Dermis blood vessel endothelial cell (primary cell): ENCODE results near the gene PPP1R15B. TPM values are rescaled to one million over a fixed set of nuclear protein-coding genes. Genes with fewer than 3 reads are reported as not detected.

Experiments used
- DNase-seq: peaks from one replicate; pipeline ENCODE4 v3.0.0; 2010
- total RNA-seq: library from RNA; depleted of rRNA; stranded (reverse); fragments of >200 nt; gene quantifications from 2 replicates; pipeline ENCODE4 v1.2.3, GENCODE V29; 2014

Gene PPP1R15B
- 28.2 and 37.0 TPM in 2 replicates for total RNA-seq

DNA sequence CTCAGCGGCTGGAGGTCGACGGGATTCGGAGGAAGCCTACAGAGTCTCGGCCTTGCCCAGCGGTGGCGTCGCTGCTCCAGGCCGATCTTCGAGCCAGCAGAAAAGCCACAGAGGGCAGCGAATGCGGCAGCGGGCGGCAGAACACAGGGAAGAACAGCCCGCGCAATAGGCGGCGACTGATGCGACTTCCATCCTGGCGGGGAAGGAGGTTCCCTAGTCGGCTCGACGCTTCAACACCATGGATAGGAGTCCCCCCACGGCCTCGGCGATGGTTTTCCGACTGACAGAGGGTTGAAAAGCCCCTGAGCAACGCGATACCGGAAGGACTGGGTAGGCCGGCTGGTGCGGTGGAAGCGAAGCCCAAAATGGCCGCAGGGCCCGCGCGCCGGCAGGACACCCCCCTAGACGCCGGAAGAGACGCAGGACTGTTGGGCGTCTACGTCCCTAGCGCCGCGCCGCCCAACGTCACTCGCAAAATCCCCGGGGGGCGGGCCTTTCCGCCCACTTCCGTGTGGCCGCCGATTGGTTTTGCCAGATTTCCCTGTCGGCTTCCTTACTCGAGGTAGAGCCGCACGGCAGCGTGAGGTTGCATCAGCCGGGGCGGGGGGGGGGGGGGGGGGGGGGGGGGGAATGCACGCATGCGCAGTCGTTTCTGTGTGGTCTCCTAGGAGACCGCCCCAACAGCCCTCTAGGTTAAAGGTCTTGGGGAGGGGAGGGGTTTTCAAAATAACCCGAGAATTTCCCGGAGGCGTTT lies at the start of gene PPP1R15B:
Gene PPP1R15B, minus strand, starts transcription at position 367 of the 754 bp plus-strand sequence. CDS start 406 bp downstream, outside the sequence.
- peak; percentile 99 for DNase-seq

DNA sequence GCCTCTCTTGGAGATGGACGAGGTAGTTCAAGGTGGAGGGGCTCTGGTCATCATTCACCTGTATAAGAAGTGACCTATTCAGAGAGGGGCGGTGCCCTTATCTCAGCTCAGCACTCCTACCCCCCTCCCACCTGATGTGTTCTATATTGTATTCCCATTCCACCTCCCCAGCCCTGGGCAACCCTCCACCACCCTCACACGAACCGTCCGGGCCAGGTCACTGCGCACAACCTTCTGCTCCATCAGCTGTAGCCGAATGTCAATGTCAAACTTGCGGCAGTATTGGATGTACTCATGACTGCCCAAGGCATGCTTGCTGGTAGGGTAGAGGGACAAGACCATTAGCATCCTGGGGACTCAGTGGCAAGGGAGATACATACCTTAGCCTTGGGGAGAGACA lies 48.7 kb upstream of the PPP1R15B start:
- no peak for DNase-seq

DNA sequence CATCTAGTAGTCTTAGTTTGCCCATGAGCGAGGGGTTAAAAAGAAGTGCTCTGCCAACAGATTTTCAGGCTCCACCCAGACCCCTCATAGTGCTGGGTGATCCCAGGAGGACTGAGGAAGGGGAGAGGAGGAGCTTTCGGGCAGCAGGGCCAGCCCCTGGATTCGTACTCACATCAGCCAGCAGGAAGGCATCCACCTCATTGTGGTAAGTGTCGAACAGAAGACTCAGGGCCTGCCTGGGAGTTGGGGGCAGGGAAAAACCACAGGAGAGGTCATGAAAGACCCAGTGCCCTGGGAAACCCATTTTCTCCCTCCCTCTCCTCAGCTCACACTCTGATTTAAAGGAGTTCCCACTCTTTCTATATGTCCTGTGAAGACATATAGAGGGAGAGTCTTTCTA lies 48.1 kb upstream of the PPP1R15B start:
- no peak for DNase-seq

DNA sequence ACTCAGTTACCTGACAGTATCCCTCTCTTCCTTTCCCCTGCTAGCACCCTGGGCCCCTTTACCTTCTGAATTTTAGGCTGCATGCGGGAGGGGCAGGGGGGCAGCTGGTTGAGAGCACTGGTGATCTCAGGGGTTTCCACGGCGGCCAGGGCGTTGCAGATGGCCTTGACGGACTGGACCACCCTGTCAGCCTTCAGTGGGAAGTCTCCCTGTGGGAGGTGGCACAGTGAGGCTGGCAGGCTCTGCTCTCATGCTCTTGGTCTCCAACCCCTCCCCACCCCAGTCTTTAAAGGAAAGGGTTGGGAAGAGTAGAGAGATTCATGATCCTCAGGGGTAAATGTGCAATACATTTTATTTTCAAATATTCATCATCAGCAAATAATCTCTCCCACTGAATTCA lies 46.0 kb upstream of the PPP1R15B start:
- DNase-seq, result no peak

DNA sequence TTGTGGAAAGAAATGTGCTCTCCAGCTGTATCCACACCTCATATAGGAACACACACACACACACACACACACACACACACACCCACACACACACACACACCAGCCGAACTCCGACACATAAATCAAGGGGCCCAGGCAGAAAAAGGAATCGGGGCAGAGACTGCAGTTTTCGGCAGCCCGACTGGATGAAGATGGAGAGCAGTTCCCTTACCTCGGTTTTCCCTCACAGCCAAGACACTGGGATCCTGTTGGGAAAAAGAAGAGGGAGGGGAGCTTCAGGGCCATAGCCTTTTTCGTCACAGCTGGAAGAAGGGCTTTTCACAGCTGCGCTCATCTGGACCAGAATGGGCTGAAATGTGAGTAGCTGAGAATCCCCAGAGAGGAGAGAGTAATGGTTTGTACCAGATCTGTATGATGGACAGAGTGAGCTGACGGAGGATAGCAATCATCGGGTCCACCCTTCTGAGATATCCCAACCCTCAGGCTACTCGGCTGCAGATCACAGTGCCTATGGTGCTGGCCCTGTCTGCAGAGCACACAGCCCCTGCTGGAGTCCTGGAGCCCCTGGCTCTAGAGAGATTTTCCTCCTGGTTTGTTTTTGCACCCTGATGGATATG lies 45.3 kb upstream of the PPP1R15B start:
- no peak for DNase-seq

DNA sequence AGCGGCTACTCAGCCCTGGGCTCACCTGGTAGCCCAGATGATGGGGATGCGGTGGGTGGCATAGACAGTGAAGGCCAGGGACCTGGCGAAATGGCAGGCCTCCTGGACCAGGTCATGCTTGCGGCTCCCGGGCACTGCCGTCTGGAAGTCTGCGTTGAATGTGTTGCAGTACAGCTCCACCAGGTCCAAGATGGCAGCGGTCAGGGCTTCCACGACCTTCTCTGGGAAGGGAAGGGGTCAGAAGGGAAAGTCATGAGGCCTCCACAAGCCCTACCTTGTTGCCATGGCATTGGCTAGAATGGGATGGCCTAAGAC lies 44.2 kb upstream of the PPP1R15B start:
- DNase-seq, result no peak

DNA sequence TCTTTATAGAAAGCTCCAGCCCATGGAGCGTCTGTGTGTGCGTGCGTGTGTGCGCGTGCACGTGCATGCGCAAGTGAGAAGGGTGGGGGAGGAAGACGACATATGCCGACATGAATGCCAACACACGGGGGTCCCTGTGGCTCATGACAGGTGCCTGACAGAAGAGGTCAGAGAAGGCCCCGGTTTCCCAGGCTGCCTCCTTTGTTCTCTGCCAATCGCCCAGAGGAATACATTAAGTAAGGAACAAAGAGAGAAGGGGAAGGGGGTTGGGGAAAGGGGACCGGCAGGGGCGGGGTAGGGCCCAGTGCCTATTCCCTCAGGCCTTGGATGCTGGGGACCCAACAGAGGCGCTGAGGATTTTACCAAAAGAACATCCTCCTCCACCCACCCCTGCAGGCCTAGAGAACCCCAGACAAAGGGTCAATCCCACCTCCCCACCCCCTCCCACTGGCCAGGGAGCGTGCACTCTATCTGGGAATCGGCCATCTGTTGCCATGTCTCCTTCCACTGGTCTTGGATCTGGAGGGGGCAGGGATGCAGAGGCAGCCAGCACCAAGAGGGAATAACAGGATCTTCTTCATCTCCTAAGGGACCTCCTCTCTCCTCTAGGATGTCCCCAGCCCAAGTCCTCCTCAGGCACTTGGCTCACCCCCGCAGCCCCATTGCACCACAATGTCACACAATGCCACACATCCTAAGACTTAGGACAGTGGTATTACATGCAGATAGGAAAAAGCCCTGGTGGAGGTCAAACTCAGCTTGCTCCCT lies 43.6 kb upstream of the PPP1R15B start:
- DNase-seq, result no peak

DNA sequence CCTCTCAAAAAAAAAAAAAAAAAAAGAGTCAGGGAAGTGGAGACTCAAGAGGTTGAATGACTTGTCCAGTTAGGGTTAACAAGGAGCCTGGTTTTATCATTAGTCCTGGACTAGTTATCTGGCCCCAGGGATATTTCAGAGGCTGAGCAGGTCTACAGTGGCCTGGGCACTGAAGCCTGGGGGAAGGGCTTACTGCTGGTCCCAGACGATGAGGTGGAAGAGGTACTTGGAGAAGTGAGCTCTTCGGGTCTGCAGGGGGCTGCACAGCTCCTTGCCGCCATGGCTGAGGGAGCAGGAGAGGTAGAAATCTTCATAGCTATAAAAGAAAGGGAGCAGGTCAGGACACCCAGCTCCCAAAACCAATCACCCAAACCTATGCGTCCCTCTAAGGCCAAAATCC lies 42.9 kb upstream of the PPP1R15B start:
- DNase-seq, result no peak

DNA sequence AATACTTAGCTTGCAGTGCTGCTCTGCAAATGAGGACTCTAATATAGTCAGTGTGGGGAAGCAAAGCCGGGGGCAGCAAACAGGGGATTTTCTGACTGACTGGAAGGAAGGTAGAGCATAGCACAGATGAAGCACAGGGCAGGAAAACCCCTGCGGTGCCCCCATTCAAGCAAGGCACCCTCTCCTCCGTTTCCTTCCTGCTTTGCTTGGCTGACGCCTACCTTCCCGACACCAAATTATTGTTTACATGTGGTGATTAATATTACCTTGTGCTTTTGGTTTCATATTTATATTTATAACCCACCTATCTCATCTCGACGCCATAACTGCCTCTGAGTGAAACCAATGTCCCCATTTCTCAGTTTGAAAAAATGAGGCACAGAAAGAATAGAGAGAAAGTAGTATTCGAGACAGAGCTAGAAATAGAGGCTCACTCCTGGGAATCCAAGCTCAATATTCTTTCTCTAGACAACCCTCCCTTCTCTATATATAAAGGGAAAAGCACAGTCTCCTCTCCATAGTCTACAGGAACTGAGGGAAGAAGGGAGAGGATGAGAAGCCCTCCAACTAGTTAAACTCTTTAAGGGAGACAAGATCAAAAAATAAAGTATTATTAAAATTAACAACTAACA lies 41.6 kb upstream of the PPP1R15B start:
- DNase-seq, result peak; percentile 65

DNA sequence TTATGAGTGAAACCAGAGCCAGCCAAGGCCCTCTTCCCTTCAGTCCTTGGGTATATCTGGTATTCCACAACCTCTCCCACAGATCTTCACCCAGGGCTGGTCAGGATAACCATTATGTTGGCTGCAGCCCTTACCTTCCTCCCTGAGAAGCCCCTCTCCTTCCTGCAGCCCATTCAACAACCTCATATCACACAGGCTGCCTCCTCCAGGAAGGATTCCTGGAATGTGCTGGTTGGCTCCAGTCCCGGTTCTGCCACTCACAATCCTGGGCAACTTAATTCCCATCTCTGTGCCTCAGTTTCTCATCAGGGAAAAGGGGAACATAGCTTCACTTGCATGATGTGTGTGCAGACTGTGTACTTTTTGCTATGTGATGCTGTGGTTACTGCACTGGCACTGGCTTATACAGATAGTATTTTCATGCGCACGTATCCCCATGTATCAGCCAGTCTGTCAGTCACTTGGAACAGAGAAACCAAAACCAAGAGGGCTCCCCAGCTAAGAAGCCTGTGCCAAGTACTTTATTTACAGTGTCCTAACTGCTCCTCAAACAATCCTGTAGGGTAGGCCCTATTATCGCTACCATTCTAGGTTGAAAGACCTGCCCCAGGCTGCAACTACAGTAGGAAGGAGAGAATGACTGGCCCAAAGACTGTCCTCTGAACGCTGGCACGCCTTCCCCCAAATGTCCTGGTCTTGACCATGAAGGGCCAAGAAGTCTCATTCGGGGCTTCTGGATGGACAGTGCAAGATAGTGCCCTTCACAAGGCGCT lies 39.9 kb upstream of the PPP1R15B start:
- no peak for DNase-seq

DNA sequence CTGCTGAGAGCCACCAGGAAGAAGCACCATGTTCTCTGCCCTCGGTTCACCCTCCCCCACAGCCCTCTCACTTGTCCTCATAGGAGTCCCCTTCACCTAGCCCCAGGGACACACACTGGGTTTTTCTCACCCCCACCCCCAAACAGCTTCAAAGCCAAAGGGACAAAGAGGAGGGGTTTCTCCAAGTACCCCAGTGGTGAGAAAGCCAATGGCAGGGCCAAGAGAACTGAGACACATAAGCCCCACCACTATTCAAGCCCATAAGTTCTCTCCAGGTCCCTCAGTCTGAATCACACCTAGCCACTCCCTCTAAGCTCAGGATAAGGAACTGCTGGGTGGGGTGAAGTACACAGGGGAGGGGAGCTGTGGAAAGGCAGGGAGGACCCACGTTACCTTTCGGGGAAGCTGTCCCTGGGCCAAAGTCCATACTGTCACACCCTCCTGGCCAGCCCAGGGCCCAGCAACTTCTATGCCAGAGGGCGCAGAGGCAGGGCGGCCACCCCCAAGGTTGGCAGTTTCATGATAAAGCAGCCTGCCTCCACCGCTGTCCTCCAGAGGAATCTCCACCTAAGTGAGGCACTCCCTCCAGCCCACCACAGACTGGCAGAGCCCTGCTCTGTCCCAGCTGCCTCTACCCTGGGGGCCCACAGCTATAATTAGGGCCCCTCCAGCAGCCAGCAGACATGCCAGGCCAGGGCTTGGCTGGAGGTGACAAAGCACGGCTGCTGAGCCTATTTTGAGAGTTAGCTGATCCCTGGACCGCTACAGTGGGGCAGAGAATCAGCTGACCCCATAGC lies 39.0 kb upstream of the PPP1R15B start:
- DNase-seq, result no peak

DNA sequence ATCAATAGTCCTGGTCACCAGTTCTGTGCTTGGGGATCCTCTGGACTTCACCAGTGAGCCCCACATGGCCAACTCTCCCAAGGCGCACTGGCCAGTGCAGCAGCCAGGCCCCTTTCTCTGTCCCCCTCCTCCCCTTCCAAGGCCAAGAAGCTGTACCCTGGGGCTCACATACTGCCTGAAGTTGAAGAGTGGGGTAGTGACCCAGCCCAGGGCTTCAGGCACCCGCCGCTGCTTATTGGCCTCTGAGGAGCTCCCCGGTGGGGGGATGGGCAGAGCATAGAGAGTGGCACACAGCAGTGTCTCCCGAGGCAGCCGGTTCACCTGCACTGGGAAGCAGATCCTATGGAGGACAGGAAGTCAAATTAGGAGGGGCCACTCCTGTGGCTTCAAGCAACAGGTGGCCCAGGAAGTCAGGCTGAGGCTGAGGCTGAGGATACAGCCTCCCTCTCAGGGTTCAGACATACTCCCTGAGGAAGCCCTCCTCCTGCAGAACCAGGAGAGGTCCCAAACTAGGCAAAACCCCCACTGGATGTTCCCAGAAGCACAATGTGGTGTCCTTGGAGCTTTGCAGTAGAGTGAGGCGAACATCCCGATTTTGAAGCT lies 38.2 kb upstream of the PPP1R15B start:
- DNase-seq, result no peak

DNA sequence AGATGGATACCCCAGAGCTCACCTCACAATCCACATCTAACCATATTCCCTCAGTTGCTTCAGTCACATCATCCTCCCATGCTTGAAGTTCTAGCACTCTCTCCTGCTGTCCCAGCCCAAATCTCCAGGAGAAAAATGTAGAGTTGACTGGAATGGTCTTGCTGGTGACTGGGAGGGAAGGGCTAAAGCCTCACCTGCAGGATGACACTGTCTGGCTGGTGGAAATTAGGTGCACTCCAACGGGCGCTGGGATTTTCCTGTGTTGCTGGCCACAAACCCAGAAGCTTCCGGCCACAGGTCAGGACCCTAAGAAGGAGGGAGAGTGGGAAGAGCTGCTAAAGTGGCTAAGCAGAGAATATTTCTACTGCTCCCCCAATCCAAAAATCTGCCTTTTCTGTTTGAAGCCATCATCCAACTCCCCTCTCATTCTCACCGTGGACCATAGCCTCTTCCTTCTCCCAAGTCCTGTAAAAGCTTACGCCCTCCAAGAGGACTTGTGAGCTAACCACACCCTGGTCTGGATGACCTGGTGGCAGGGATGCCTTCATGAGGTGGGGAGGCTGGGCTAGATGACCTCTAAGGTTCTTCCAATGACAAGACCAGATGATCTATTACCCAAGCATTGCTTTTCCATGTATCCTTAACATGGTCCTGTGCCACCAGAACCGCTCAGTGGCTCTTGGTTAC lies 37.5 kb upstream of the PPP1R15B start:
- DNase-seq, result no peak

DNA sequence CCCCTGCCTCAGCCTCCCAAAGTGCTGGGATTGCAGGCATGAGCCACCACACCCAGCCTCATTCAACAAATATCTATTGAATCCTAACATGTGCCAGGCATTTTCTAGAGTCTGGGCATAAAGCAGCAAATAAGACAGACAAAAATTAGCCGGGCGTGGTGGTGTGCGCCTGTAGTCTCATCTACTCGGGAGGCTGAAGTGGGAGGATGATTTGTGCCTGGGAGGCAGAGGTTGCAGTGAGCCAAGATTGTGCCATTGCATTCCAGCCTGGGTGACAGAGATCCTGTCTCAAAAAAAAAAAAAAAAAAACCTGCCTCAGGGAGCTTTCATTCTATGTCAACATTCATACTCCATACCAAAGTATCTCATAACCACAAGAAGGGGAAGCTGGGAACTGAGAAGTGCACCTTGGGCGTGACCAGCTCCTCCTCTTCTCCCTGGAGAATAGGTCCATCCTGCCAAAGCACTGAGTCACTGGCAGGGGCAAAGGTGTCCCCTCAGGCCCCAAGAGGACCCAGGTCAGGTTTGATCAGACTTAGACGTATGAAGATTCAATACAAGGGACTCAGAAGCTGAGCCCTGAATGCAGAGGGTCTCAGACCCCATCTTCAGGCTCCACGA lies 36.8 kb upstream of the PPP1R15B start:
- no peak for DNase-seq

DNA sequence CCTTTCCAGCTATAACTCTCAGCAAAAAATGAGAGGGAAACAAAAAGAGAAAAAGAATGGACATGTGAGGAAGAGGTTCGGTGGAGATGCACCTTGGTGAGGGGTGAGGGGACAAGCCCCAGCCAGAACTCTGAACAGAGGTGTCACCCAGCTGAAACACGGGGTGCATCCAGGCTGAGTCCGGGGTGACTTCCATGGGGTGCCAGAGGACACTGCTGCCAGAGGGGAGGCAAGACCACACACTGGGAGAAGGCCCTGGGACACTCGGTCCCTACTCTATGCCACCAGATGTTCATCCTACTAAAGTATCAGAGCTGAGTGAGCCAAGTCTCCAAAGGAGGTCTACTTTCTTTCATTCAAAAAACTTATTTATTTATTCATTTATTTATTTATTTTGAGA lies 36.1 kb upstream of the PPP1R15B start:
- no peak for DNase-seq

DNA sequence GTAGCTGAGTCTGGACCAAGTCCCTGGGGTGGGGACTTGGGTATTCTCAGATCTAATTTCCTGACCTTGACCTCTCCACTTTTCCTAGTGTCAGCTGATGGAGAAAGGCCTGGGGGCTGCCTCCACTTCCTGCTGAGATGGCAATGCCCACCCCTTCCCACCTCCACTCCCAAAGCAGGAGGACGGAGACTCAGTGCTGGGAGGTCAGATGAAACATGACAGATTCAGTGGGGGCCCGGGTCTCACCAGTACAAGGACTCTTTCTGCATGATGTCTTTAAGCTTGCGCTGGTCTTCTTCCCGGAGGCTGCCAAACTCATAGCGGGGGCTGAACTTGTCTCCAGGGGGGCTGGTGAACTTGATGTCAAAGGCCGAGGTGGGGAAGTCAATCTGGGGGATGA lies 35.6 kb upstream of the PPP1R15B start:
- no peak for DNase-seq

DNA sequence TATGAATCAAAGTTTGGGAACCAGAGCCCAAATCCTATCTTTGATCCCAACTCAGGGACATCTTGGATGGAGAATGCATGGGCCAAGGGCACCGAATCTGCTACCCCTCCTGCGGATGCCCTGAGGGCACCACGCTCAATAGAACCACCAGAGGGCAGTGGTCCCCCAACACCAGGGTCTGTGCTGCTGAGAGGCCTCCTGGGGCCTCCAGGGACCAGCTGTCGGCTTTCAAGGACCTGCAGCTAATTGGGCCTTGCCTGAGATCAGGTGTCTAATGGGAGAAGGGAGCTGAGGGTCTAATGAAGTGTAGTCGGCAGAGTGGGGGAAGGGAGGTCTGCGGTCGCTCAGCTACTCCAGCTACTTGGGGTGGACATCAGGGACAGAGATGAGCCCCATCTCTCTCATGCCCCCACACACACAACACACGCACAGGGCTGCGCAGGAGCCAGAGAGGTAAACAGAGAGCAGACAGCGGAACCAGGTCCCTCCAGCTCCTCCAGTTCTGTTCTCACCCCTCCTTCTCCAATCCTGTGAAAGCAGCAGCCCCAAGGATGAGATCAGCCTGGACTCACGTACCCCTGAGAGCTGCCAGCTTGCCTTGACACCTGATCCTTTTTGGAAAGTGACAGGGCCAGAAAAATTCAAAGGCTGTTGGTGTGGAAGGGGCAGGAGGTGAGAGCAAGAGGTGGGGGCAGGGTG lies 34.9 kb upstream of the PPP1R15B start:
- DNase-seq, result peak; percentile 84

DNA sequence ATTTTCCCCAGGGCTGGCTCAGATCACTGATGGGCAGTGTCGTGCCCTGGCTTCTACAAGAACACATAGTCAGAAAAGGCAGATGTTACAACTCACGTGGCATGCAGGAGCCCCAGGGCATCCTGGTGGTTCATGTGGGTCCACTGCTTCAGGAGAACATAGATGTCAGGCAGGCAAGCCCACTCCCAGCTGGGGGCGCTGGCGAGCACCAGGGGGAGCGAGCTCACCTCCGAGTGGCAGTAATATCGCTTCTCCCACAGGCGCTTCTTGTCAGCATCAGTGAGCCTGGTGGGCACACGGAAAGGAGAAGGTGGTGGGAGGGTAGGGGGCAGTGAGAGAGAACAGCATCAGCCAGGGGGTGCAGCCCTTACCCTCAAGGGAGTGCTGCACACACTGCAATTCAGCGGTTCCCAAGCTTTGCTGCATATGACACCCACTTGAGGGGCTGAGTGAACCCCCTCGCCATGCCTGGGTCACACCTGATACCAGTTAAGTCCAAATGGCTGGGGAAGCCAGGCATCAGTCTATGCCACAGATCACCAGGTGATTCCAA lies 34.3 kb upstream of the PPP1R15B start:
- DNase-seq, result peak; percentile 73

DNA sequence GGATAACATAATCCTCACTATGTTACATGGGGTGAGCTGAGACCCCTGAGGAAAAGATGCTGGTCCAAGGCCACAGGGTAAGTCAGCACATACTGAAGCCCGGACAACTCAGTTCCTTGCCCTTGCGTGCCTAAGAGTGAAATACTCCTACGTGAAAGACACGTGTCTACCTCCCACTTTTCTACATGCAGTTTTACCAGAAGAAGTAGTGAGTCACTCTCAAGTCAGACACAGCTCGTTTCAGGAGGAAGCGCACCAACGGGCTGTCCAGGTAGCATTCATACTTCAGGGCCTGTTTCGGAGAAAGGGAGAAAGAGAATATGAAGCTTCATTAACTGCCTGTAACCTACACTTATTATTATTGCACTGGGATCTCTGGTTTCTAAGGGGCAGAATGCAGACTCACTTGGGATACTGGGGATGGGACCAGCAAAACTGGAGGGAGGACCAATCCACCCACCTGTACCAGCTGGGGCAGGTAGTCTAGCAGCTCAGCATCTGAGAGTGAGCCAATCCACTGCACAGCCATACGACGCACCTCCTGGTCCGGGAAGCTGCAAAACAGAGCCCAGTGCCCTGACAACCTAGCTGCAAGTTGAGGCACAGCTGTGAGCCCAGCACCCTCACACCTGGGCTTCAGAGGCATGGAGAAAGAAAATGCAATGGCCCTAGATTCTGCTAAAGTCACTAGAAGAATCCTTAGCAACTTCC lies 32.4 kb upstream of the PPP1R15B start:
- no peak for DNase-seq
